Heart left ventricle (tissue), 16 donors: ENCODE measurements around the gene GPR22. TPM values are rescaled to one million over a fixed set of nuclear protein-coding genes. Genes with fewer than 3 reads are reported as not detected.
A peak's percentile ranks its signal among the peaks of the same experiment; 100 is the strongest.

Experiments
- ATAC-seq, 4 donors: fragments of 200-7000 bp; cut with Tn5 transposase; one replicate each; pipeline ENCODE4 v1.9.1; 2020 to 2022; ENCODE audit warnings: moderate library complexity in 4 of 4, mild to moderate bottlenecking in 3 of 4, moderate number of reproducible peaks in 1 of 4
- DNase-seq, 5 donors: peaks; one replicate each; pipeline ENCODE4 v3.0.0-alpha.2; 2020
- H3K27ac ChIP-seq, 12 donors: fragments of 200-600 bp; sonication (generic) in 4 of 12; one replicate each; pipeline versions ENCODE4 v1.5.0 to v1.8.0; 2016 to 2022; ENCODE audit warnings: mild to moderate bottlenecking in 2 of 12
- H3K27me3 ChIP-seq, 9 donors: fragments of 200-600 bp; sonication (generic) in 2 of 9; one replicate each; pipeline versions ENCODE4 v1.5.1 to v1.8.0; 2016 to 2022; ENCODE audit warnings: mild to moderate bottlenecking in 3 of 9
- H3K36me3 ChIP-seq, 9 donors: fragments of 200-600 bp; sonication (generic) in 2 of 9; one replicate each; pipeline versions ENCODE4 v1.5.0 to v1.8.0; 2018 to 2022; ENCODE audit warnings: mild to moderate bottlenecking in 2 of 9
- H3K4me1 ChIP-seq, 12 donors: fragments of 200-600 bp; sonication (generic) in 4 of 12; one replicate each; pipeline versions ENCODE4 v1.5.0 to v1.8.0; 2016 to 2022; ENCODE audit warnings: mild to moderate bottlenecking in 3 of 12
- H3K4me3 ChIP-seq, 12 donors: fragments of 200-600 bp; sonication (generic) in 4 of 12; one replicate each; pipeline versions ENCODE4 v1.5.0 to v1.8.0; 2017 to 2022; ENCODE audit warnings: mild to moderate bottlenecking in 9 of 12, moderate library complexity in 4 of 12
- H3K9me3 ChIP-seq, 12 donors: fragments of 200-600 bp; sonication (generic) in 4 of 12; one replicate each; pipeline versions ENCODE4 v1.5.0 to v1.8.0; 2016 to 2022; ENCODE audit warnings: mild to moderate bottlenecking in 1 of 12
- CTCF ChIP-seq, 12 donors: fragments of 200-600 bp; sonication (generic) in 4 of 12; IDR thresholded peaks; one replicate each; pipeline versions ENCODE4 v1.5.0 to v1.8.0; 2018 to 2022; ENCODE audit warnings: antibody characterized with exemption in 12 of 12, mild to moderate bottlenecking in 5 of 12
- POLR2A ChIP-seq, 2 donors: fragments of 450-650 bp; IDR thresholded peaks; one replicate each; pipeline ENCODE4 v1.6.1; 2017; ENCODE audit warnings: antibody characterized with exemption in 2 of 2, mild to moderate bottlenecking in 2 of 2, moderate library complexity in 2 of 2
- WGBS, 4 donors: extraction: QIAGEN DNeasy Blood & Tissue Kit in 2 of 4; methylation state at CpG; one replicate each; pipeline versions ENCODE4 v1.1.5 to v1.1.7; 2013 to 2018; 5-methylcytosine and 5-hydroxymethylcytosine counted together
- intact Hi-C, 10 donors: fragments of 100-400 bp; cut with DNase I; formaldehyde crosslinking; loops; one replicate each; pipeline versions ENCODE4 v1.11.1 to v1.14.2; 2022
- polyA plus RNA-seq, 2 donors: library from polyadenylated mRNA; stranded (reverse); fragments of 200-250 nt; gene quantifications; one replicate each; pipeline ENCODE4 v1.2.3, GENCODE V29; 2013
- total RNA-seq, 9 donors: library from RNA; depleted of rRNA in 2 of 9; stranded (reverse); fragments of >200 nt in 2 of 9; fragmentation: NEBNext Ultra II Directional in 3 of 9; extraction: Animal tissue kit (Norgen Biotek cat#: 25700) in 3 of 9; gene quantifications; one replicate each; pipeline versions ENCODE4 v1.1.0 to v1.2.4, GENCODE V29; 2016 to 2023
- donor health status: ischemic (EF 13 %, LVEDD 7.1; RV severe dilation, severe dysfunction).
- donor health status: healthy with polysubstance abuse.
- donor health status: DM: no; HTN: yes; CAD: no.
- donor health status: DM: no; HTN: no; CAD: no.
- donor health status: ischemic (EF 25% LVEDD 6.9; RV normal size, moderate dysfunction).
- donor health status: ischemic (EF 25% LVEDD 5.7; RV mildly dilated, moderate dysfunction).
- donor health status: healthy.
- donor health status: DM: yes; HTN: yes; CAD: no.
- donor health status: ischemic (EF 35%, LVEDD 5.7; RV mildly dilated, moderate dysfunction).
- donor health status: nonischemic (EF 11% LVEDD 7.7; RV severe dilation, severe dysfunction).
- donor health status: DM: yes; HTN: yes; CAD: no.
- donor health status: PGD.
- donor health status: ischemic (EF 29% LVEDD 5.4; RV normal size, mild dysfunction).
- donor health status: nonischemic (EF 23%, LVEDD 6.1; RV moderate dilation, normal function).

Gene GPR22
- total and polyA plus RNA-seq, 11 donors, result 7.0 to 59.8 (median 34.3) TPM

GRCh38 chr7:107464666-107465226, 5.1 kb upstream of the GPR22 start:
- H3K27ac ChIP-seq, result no peak overlapping the region
- no peaks in the 10 kb centered on the region for H3K9me3 ChIP-seq
- WGBS, 4 donors, result 71 to 77% (median 75%) methylated on average over 3 of the region's 3 CpGs
- intact Hi-C loops, result loop anchor here in 9 of 10 donors (2.0 to 10.0 kb wide), 13 partner anchors 100 to 413 kb away; partner anchors contain the start of genes CBLL1 (in 4 of the 9), BCAP29 (in 1 of the 9), COG5 (in 1 of the 9) and DUS4L (in 1 of the 9)
- H3K4me1 ChIP-seq, result peaks cover 0 to 25% (median 1%) of the 10 kb centered on the region in 12 donors
- no peaks in the 10 kb centered on the region for H3K36me3 ChIP-seq
- ATAC-seq (no peak), DNase-seq (no peak)
- H3K27me3 ChIP-seq, result no peaks in the 10 kb centered on the region
- TF ChIP-seq CTCF (IDR thresholded peaks at IDR 0.05) (no peak), POLR2A (IDR thresholded peaks at IDR 0.05) (no peak)
- H3K4me3 ChIP-seq, result no peak overlapping the region

- intact Hi-C loops, result loop anchor here in 6 of 10 donors (5.0 to 10.0 kb wide), 6 partner anchors 97 to 407 kb away; partner anchors contain the start of genes BCAP29 (in 1 of the 6), COG5 (in 1 of the 6) and DUS4L (in 1 of the 6)
- 52 to 80% (median 59%) methylated on average over 2 of the region's 2 CpGs for WGBS, 4 donors
These were observed 1.9 kb upstream of the GPR22 start for GRCh38 chr7:107467972-107468371.

GRCh38 chr7:107468824-107469223, 1.0 kb upstream of the GPR22 start:
- TF ChIP-seq CTCF (IDR thresholded peaks at IDR 0.05) (no peak), POLR2A (IDR thresholded peaks at IDR 0.05) (no peak)
- intact Hi-C loops, result loop anchor here in 6 of 10 donors (5.0 to 10.0 kb wide), 6 partner anchors 96 to 406 kb away; partner anchors contain the start of genes BCAP29 (in 1 of the 6), COG5 (in 1 of the 6) and DUS4L (in 1 of the 6)
- Histone ChIP-seq H3K27me3 (no peaks in the 10 kb centered on the region), H3K4me1 (peaks cover 0 to 17% (median 0%) of the 10 kb centered on the region in 12 donors), H3K4me3 (no peak overlapping the region), H3K27ac (peak overlapping the region in 10 of 12 donors; percentile 34 to 84 (median 74)), H3K36me3 (no peaks in the 10 kb centered on the region), H3K9me3 (no peaks in the 10 kb centered on the region)
- WGBS, 4 donors, result 80 to 92% (median 83%) methylated on average over 1 of the region's 1 CpG
- DNase-seq (no peak), ATAC-seq (no peak)

More at GRCh38 chr7:107467972-107468371, 1.9 kb upstream of the GPR22 start:
- Histone ChIP-seq H3K9me3 (no peaks in the 10 kb centered on the region), H3K27ac (peak overlapping the region in 10 of 12 donors; percentile 7 to 72 (median 30)), H3K36me3 (no peaks in the 10 kb centered on the region), H3K27me3 (no peaks in the 10 kb centered on the region), H3K4me1 (peaks cover 0 to 24% (median 3%) of the 10 kb centered on the region in 12 donors), H3K4me3 (no peak overlapping the region)
- ATAC-seq (no peak), DNase-seq (no peak)
- TF ChIP-seq POLR2A (IDR thresholded peaks at IDR 0.05), result no peak
- TF ChIP-seq CTCF (IDR thresholded peaks at IDR 0.05), result no peak

- intact Hi-C loops, result loop anchor here in 5 of 10 donors (2.0 to 10.0 kb wide), 6 partner anchors 91 to 269 kb away; partner anchors contain the start of genes COG5 (in 1 of the 5) and DUS4L (in 1 of the 5)
- H3K4me3 ChIP-seq, result peak overlapping the region in 11 of 12 donors; percentile 6 to 56 (median 42)
These were observed 1.6 kb downstream of the GPR22 start for GRCh38 chr7:107471292-107472070.

More at GRCh38 chr7:107471292-107472070, 1.6 kb downstream of the GPR22 start:
- Histone ChIP-seq H3K27me3 (no peaks in the 10 kb centered on the region), H3K36me3 (no peaks in the 10 kb centered on the region), H3K4me1 (peaks cover 0 to 18% (median 0%) of the 10 kb centered on the region in 12 donors), H3K27ac (peak overlapping the region; percentile 12 to 84 (median 74)), H3K9me3 (no peaks in the 10 kb centered on the region)
- peak; percentile 35 to 62 (median 48) for ATAC-seq
- DNase-seq, result no peak
- WGBS, 4 donors, result 27 to 32% (median 28%) methylated on average over 3 of the region's 3 CpGs
- TF ChIP-seq POLR2A (IDR thresholded peaks at IDR 0.05), result no peak
- TF ChIP-seq CTCF (IDR thresholded peaks at IDR 0.05), result peak in 7 of 12 donors; percentile 9 to 44 (median 34)
